Astrocyte (in vitro differentiated cells and primary cell): ENCODE measurements around the gene IDI2. TPM values are rescaled to one million over a fixed set of nuclear protein-coding genes. Genes with fewer than 3 reads are reported as not detected.

ENCODE experiments used
- DNase-seq: peaks from one replicate; pipeline ENCODE4 v3.0.0-alpha.2; 2010; ENCODE audit warnings: low read depth
- FAIRE-seq: peaks from 2 replicates; lab custom pipeline; 2011; peaks lifted over from hg19 to GRCh38; lab: Jason Lieb, UNC
- H2AFZ ChIP-seq: 2 replicates; pipeline ENCODE4 v1.6.0; 2012; ENCODE audit warnings: low read depth, low read length, inconsistent platforms
- H3K27ac ChIP-seq: 2 replicates; pipeline ENCODE4 v1.5.1; 2011; ENCODE audit warnings: low read depth, low read length, inconsistent platforms
- H3K27me3 ChIP-seq: 2 replicates; pipeline ENCODE4 v1.6.0; 2011; ENCODE audit warnings: low read length, inconsistent platforms; ENCODE audit not compliant: insufficient read depth
- H3K36me3 ChIP-seq: 2 replicates; pipeline ENCODE4 v1.5.1; 2011; ENCODE audit warnings: low read length, inconsistent platforms; ENCODE audit not compliant: insufficient read depth
- H3K4me1 ChIP-seq: 2 replicates; pipeline ENCODE4 v1.5.1; 2011; ENCODE audit warnings: low read length, inconsistent platforms; ENCODE audit not compliant: insufficient read depth
- H3K4me2 ChIP-seq: 2 replicates; pipeline ENCODE4 v1.6.0; 2012; ENCODE audit warnings: low read length, inconsistent platforms
- H3K4me3 ChIP-seq: 2 replicates; pipeline ENCODE4 v1.5.1; 2011; ENCODE audit warnings: low read depth, mild to moderate bottlenecking, low read length, inconsistent platforms; ENCODE audit not compliant: insufficient read depth
- H3K79me2 ChIP-seq: 2 replicates; pipeline ENCODE4 v1.6.0; 2012; ENCODE audit warnings: mild to moderate bottlenecking, low read length, inconsistent platforms; ENCODE audit not compliant: insufficient read depth
- H3K9ac ChIP-seq: 2 replicates; pipeline ENCODE4 v1.6.0; 2012; ENCODE audit warnings: mild to moderate bottlenecking, low read length, inconsistent platforms
- H3K9me3 ChIP-seq: 2 replicates; pipeline ENCODE4 v1.5.1; 2012; ENCODE audit warnings: low read depth, mild to moderate bottlenecking, low read length, inconsistent platforms; ENCODE audit not compliant: insufficient read depth
- H4K20me1 ChIP-seq: 2 replicates; pipeline ENCODE4 v1.6.0; 2012; ENCODE audit warnings: low read length, inconsistent platforms; ENCODE audit not compliant: insufficient read depth
- H3K27ac Mint-ChIP-seq: one replicate; pipeline ENCODE4 v1.8.0; 2021; ENCODE audit warnings: mild to moderate bottlenecking, mixed read lengths; ENCODE audit not compliant: unreplicated experiment
- H3K27me3 Mint-ChIP-seq: one replicate; pipeline ENCODE4 v1.8.0; 2021; ENCODE audit warnings: low read depth, mixed read lengths; ENCODE audit not compliant: unreplicated experiment
- H3K36me3 Mint-ChIP-seq: one replicate; pipeline ENCODE4 v1.8.0; 2021; ENCODE audit warnings: low read depth, mixed read lengths; ENCODE audit not compliant: unreplicated experiment
- H3K4me1 Mint-ChIP-seq: one replicate; pipeline ENCODE4 v1.8.0; 2021; ENCODE audit warnings: low read depth, mixed read lengths; ENCODE audit not compliant: unreplicated experiment
- H3K4me3 Mint-ChIP-seq: one replicate; pipeline ENCODE4 v1.8.0; 2021; ENCODE audit warnings: mild to moderate bottlenecking, moderate library complexity, mixed read lengths; ENCODE audit not compliant: unreplicated experiment
- H3K9me3 Mint-ChIP-seq: one replicate; pipeline ENCODE4 v1.8.0; 2021; ENCODE audit warnings: mild to moderate bottlenecking, mixed read lengths; ENCODE audit not compliant: unreplicated experiment
- EZH2 ChIP-seq: IDR thresholded peaks from 2 replicates; pipeline ENCODE4 v1.6.1; 2012; ENCODE audit warnings: mild to moderate bottlenecking, low read length, inconsistent platforms; ENCODE audit not compliant: insufficient read depth
- total RNA-seq: library from RNA; stranded (reverse); gene quantifications from 2 replicates; pipeline ENCODE4 v1.2.1, GENCODE V29; 2021
- TF ChIP-seq, protein P1 (sequence below): IDR thresholded peaks from 2 replicates; pipeline ENCODE4 v1.5.1; 2011; ENCODE audit warnings: low read depth, mild to moderate bottlenecking, inconsistent platforms, low read length, moderate library complexity; ENCODE audit not compliant: insufficient read depth

The IDI2 gene
- total RNA-seq, 1 donor from 2014 or later: not detected

DNA sequence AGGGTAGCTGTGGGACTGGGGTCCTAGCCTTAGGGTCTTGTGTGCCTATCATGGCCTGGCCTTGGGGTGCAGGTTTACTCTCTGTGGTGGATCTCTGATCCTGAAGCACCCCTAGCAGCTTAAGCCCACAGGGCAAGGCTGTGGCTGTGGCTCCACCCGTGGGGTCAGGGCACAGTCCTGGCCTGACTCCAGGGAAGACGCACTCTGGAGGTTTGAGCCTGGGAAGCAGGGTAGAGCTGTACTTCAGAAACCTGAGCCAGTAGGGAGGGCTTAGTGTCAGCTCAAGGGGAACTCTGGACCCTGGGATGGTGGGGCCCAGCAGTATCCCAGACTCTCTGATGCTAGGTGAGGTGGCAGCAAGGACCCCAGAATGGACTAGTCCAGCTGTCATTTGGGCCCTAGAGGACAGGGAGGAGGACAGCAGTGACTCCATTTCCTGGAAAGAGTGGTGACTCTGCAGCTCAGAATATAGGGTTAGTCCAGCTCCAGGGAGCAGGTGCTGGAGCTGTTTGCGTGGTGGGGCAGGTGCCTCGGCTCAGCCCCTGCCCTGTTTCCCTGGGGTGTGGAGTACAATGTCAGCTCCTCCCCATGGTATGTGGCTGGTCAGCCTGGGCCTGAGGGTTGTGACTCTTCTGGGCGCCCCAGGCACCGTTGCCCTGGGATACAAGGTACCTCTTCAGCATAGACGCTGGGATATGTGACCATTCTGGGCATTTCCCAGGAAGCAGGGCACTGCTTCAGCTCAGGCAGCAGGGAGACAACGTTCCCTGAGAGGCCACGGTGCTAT is 21.6 kb downstream of the IDI2 start:
- no peaks in the 10 kb centered on the region for H3K4me1 ChIP-seq
- H3K79me2 ChIP-seq: peaks cover 72% of the 10 kb centered on the region
- no peaks in the 10 kb centered on the region for H3K4me1 Mint-ChIP-seq
- peaks cover 77% of the 10 kb centered on the region for H3K36me3 ChIP-seq
- peaks cover 78% of the 10 kb centered on the region for H4K20me1 ChIP-seq
- H3K27ac Mint-ChIP-seq: no peak overlapping the region
- DNase-seq: no peak
- no peak overlapping the region for H3K27ac ChIP-seq
- no peak overlapping the region for H2AFZ ChIP-seq
- no peak for FAIRE-seq
- H3K9ac ChIP-seq: no peak overlapping the region
- H3K36me3 Mint-ChIP-seq: peaks cover 41% of the 10 kb centered on the region
- peaks cover 5% of the 10 kb centered on the region for H3K9me3 Mint-ChIP-seq
- no peak overlapping the region for H3K4me2 ChIP-seq
- H3K9me3 ChIP-seq: no peaks in the 10 kb centered on the region
- no peak overlapping the region for H3K4me3 ChIP-seq
- no peaks in the 10 kb centered on the region for H3K27me3 ChIP-seq
- TF ChIP-seq, protein P1, sequence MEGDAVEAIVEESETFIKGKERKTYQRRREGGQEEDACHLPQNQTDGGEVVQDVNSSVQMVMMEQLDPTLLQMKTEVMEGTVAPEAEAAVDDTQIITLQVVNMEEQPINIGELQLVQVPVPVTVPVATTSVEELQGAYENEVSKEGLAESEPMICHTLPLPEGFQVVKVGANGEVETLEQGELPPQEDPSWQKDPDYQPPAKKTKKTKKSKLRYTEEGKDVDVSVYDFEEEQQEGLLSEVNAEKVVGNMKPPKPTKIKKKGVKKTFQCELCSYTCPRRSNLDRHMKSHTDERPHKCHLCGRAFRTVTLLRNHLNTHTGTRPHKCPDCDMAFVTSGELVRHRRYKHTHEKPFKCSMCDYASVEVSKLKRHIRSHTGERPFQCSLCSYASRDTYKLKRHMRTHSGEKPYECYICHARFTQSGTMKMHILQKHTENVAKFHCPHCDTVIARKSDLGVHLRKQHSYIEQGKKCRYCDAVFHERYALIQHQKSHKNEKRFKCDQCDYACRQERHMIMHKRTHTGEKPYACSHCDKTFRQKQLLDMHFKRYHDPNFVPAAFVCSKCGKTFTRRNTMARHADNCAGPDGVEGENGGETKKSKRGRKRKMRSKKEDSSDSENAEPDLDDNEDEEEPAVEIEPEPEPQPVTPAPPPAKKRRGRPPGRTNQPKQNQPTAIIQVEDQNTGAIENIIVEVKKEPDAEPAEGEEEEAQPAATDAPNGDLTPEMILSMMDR: no peak
- TF ChIP-seq EZH2: no peak
- no peak overlapping the region for H3K4me3 Mint-ChIP-seq
- H3K27me3 Mint-ChIP-seq: no peaks in the 10 kb centered on the region

DNA sequence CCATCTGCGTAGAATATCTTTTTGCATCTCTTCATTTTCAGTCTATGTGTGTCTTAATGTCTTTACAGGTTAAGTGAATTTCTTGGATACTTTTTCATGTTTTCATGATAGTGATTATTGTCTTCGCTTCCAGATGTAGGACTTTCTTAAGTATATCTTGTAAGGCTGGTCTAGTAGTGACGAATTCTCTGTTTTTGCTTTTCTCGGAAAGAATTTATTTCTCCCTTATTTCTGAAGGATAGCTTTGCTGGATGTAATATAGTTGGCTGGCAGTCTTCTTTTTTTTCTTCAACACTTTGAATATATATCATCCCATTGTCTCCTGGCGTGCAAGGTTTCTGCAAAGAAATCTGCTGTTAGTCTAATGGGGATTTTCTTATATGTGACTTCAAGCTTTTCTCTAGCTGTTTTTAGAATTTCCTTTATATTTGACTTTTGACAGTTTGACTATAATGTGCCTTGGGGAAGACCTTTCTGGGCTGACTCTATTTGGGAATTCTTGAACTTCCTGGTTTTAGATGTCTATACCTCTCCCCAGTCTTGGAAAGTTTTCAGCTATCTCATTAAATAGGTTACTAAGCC is 23.1 kb downstream of the IDI2 start:
- no peak for TF ChIP-seq EZH2
- TF ChIP-seq, protein P1: no peak
- H3K27me3 Mint-ChIP-seq: no peaks in the 10 kb centered on the region
- Histone ChIP-seq H3K36me3 (peaks cover 76% of the 10 kb centered on the region), H3K4me2 (no peak overlapping the region), H4K20me1 (peaks cover 81% of the 10 kb centered on the region), H3K4me3 (no peak overlapping the region), H2AFZ (no peak overlapping the region), H3K79me2 (peaks cover 86% of the 10 kb centered on the region), H3K27ac (no peak overlapping the region), H3K4me1 (no peaks in the 10 kb centered on the region), H3K27me3 (no peaks in the 10 kb centered on the region), H3K9ac (no peak overlapping the region), H3K9me3 (no peaks in the 10 kb centered on the region)
- FAIRE-seq (no peak), DNase-seq (no peak)
- peaks cover 44% of the 10 kb centered on the region for H3K36me3 Mint-ChIP-seq
- peaks cover 5% of the 10 kb centered on the region for H3K9me3 Mint-ChIP-seq
- no peak overlapping the region for H3K27ac Mint-ChIP-seq
- no peaks in the 10 kb centered on the region for H3K4me1 Mint-ChIP-seq
- H3K4me3 Mint-ChIP-seq: no peak overlapping the region
